IMR-90 (cell line): ENCODE data around the gene HDAC9. TPM values are rescaled to one million over a fixed set of nuclear protein-coding genes. Genes with fewer than 3 reads are reported as not detected.

ENCODE experiments used
- ATAC-seq: fragments of 200-7000 bp; cut with Tn5 transposase; 2 replicates; pipeline ENCODE4 v1.9.1; 2020; ENCODE audit warnings: low read depth, mild to moderate bottlenecking, moderate library complexity
- BruUV-seq: library from RNA; stranded (reverse); fragments of 400-500 nt; replicated peaks from 2 replicates; lab custom pipeline; 2021; lab: Mats Ljungman, UMichigan
- CTCF ChIA-PET: fragments of 300-600 bp; formaldehyde crosslinking; extraction: SDS; loops from one replicate; lab custom pipeline; 2021; ENCODE audit warnings: antibody characterized with exemption; lab: Yijun Ruan, JAX
- POLR2A ChIA-PET: fragments of 300-600 bp; sonication (Branson Sonifier 250); formaldehyde crosslinking; loops from one replicate; lab custom pipeline; 2022; ENCODE audit warnings: antibody characterized with exemption; ENCODE audit not compliant: unreplicated experiment; lab: Charles Lee
- DNase-seq: peaks from one replicate; pipeline ENCODE4 v3.0.0; 2013
- H2AFZ ChIP-seq: replicated peaks from 2 replicates; pipeline ENCODE3; 2013; ENCODE audit warnings: low read length, mild to moderate bottlenecking; ENCODE audit not compliant: poor library complexity
- H2AK5ac ChIP-seq: 2 replicates; pipeline ENCODE4 v1.6.1; 2013; ENCODE audit warnings: low read depth, low read length, inconsistent platforms
- H2AK9ac ChIP-seq: replicated peaks from 2 replicates; pipeline ENCODE3; 2013; ENCODE audit warnings: mild to moderate bottlenecking, low read depth, low read length, moderate library complexity; ENCODE audit not compliant: poor library complexity
- H2BK120ac ChIP-seq: 2 replicates; pipeline ENCODE4 v1.6.1; 2013; ENCODE audit warnings: low read depth, low read length, inconsistent platforms
- H2BK15ac ChIP-seq: 3 replicates; pipeline ENCODE4 v1.6.1; 2013; ENCODE audit warnings: low read depth, low read length, inconsistent platforms
- H2BK20ac ChIP-seq: 2 replicates; pipeline ENCODE4 v1.6.1; 2013; ENCODE audit warnings: low read depth, mild to moderate bottlenecking, inconsistent platforms, low read length, moderate library complexity
- H2BK5ac ChIP-seq: 2 replicates; pipeline ENCODE4 v1.6.1; 2013; ENCODE audit warnings: mild to moderate bottlenecking, low read depth, low read length, inconsistent platforms; ENCODE audit not compliant: poor library complexity, severe bottlenecking
- H3K14ac ChIP-seq: replicated peaks from 2 replicates; pipeline ENCODE4 v1.6.1; 2013; ENCODE audit warnings: low read depth, low read length, inconsistent platforms
- H3K18ac ChIP-seq: 2 replicates; pipeline ENCODE4 v1.6.1; 2013; ENCODE audit warnings: low read depth, low read length, control low read depth
- H3K23ac ChIP-seq: 2 replicates; pipeline ENCODE4 v1.6.1; 2013; ENCODE audit warnings: low read depth, low read length, inconsistent platforms
- H3K27ac ChIP-seq: 2 replicates; pipeline ENCODE4 v1.5.1; 2013; ENCODE audit warnings: mild to moderate bottlenecking, control low read depth, low read length; ENCODE audit not compliant: insufficient read depth
- H3K27me3 ChIP-seq: 2 replicates; pipeline ENCODE4 v1.6.1; 2013; ENCODE audit warnings: low read length; ENCODE audit not compliant: control insufficient read depth, insufficient read depth
- H3K36me3 ChIP-seq: 2 replicates; pipeline ENCODE4 v1.6.1; 2013; ENCODE audit warnings: low read length, mixed read lengths; ENCODE audit not compliant: control insufficient read depth, insufficient read depth
- H3K4ac ChIP-seq: 2 replicates; pipeline ENCODE4 v1.6.1; 2013; ENCODE audit warnings: low read depth, low read length, inconsistent platforms
- H3K4me1 ChIP-seq: 2 replicates; pipeline ENCODE4 v1.6.1; 2013; ENCODE audit warnings: low read length, mixed read lengths; ENCODE audit not compliant: control insufficient read depth, insufficient read depth
- H3K4me2 ChIP-seq: 2 replicates; pipeline ENCODE4 v1.6.1; 2013; ENCODE audit warnings: low read depth, mild to moderate bottlenecking, control low read depth, low read length, moderate library complexity
- H3K4me3 ChIP-seq: 2 replicates; pipeline ENCODE4 v1.5.1; 2013; ENCODE audit warnings: low read depth, mild to moderate bottlenecking, control low read depth, low read length, moderate library complexity; ENCODE audit not compliant: insufficient read depth
- H3K56ac ChIP-seq: 2 replicates; pipeline ENCODE4 v1.6.1; 2013; ENCODE audit warnings: low read length, inconsistent platforms; ENCODE audit not compliant: insufficient read depth; ENCODE audit errors: extremely low read depth
- H3K79me1 ChIP-seq, 2 experiments: 2 replicates each; pipeline ENCODE4 v1.6.1; 2013; ENCODE audit warnings: low read length in 2 of 2, inconsistent platforms in 1 of 2, low read depth in 1 of 2
- H3K9ac ChIP-seq: 2 replicates; pipeline ENCODE4 v1.6.1; 2013; ENCODE audit warnings: low read depth, low read length, control low read depth
- H3K9me1 ChIP-seq: 2 replicates; pipeline ENCODE4 v1.6.1; 2013; ENCODE audit warnings: low read length, inconsistent platforms; ENCODE audit not compliant: insufficient read depth
- H3K9me3 ChIP-seq: 2 replicates; pipeline ENCODE4 v1.6.1; 2013; ENCODE audit warnings: low read length; ENCODE audit not compliant: control insufficient read depth, insufficient read depth
- H4K20me1 ChIP-seq: 2 replicates; pipeline ENCODE4 v1.6.1; 2013; ENCODE audit warnings: low read length, inconsistent platforms; ENCODE audit not compliant: insufficient read depth
- H4K5ac ChIP-seq: 2 replicates; pipeline ENCODE4 v1.6.1; 2013; ENCODE audit warnings: mild to moderate bottlenecking, low read depth, low read length, control low read depth
- H4K8ac ChIP-seq, 2 experiments: 2 replicates each; pipeline ENCODE4 v1.6.1; 2013; ENCODE audit warnings: low read depth in 2 of 2, low read length in 2 of 2, control low read depth in 1 of 2, inconsistent platforms in 1 of 2
- H4K91ac ChIP-seq: 2 replicates; pipeline ENCODE4 v1.6.1; 2013; ENCODE audit warnings: low read depth, low read length, inconsistent platforms; ENCODE audit not compliant: insufficient read depth
- CHD1 ChIP-seq: IDR thresholded peaks from 2 replicates; pipeline ENCODE4 v1.6.1; 2012; ENCODE audit warnings: low read depth, low read length, improper control_type of control experiment
- ELK1 ChIP-seq: fragments of 150-350 bp; IDR thresholded peaks from 2 replicates; pipeline ENCODE4 v1.6.1; 2016; ENCODE audit warnings: low read depth, mild to moderate bottlenecking, low read length, moderate library complexity, borderline replicate concordance
- FOS ChIP-seq: fragments of 150-350 bp; IDR thresholded peaks from 2 replicates; pipeline ENCODE4 v1.6.1; 2016; ENCODE audit warnings: low read depth, low read length
- MAZ ChIP-seq: IDR thresholded peaks from 2 replicates; pipeline ENCODE4 v1.6.1; 2012; ENCODE audit warnings: low read depth, mild to moderate bottlenecking, low read length, improper control_type of control experiment, moderate library complexity, borderline replicate concordance
- POLR2A ChIP-seq: IDR thresholded peaks from 2 replicates; pipeline ENCODE4 v1.6.1; 2012; ENCODE audit warnings: mild to moderate bottlenecking, low read depth, low read length
- SMC3 ChIP-seq: fragments of 150-350 bp; IDR thresholded peaks from 2 replicates; pipeline ENCODE4 v1.6.1; 2016; ENCODE audit warnings: low read depth, mild to moderate bottlenecking, antibody characterized with exemption, low read length, moderate library complexity
- WGBS, 2 experiments: methylation state at CpG; one replicate each; pipeline versions ENCODE4 v1.1.5 to v1.1.7; 2013; ENCODE audit warnings: missing lambda C conversion rate in 2 of 2; ENCODE audit not compliant: insufficient read length in 1 of 2; ENCODE audit errors: extremely low coverage in 2 of 2; 5-methylcytosine and 5-hydroxymethylcytosine counted together
- dilution Hi-C: fragments of 300-500 bp; cut with HindIII; formaldehyde crosslinking; loops from one replicate; pipeline ENCODE4 v1.14.3; 2018; ENCODE audit warnings: low sequenced_read_pairs; ENCODE audit not compliant: unreplicated experiment
- in situ Hi-C: fragments of 300-500 bp; cut with MboI; formaldehyde crosslinking; loops from 3 replicates; pipeline ENCODE4 v1.14.3; 2019; ENCODE audit warnings: low sequenced_read_pairs, inconsistent platforms, mixed read lengths
- intact Hi-C: fragments of 100-400 bp; cut with micrococcal nuclease; formaldehyde crosslinking; loops from 2 replicates; pipeline ENCODE4 v1.10.0; 2022
- polyA plus RNA-seq, 3 experiments: library from polyadenylated mRNA; depleted of rRNA; stranded (reverse); fragments of >200 nt; gene quantifications; 2 replicates each; pipeline ENCODE4 v1.2.3, GENCODE V29; 2012; ENCODE audit warnings: low replicate concordance in 1 of 3
- total RNA-seq: library from RNA; depleted of rRNA; stranded (reverse); fragments of >200 nt; gene quantifications from 2 replicates; pipeline ENCODE4 v1.2.3, GENCODE V29; 2012

The HDAC9 gene
- total and polyA plus RNA-seq, 2 of the 4 experiments (the other 2 are of a cell fraction) = 4.3 to 24.7 TPM

GRCh38 chr7:19024261-19024660, 528.7 kb downstream of the HDAC9 start:
- Histone ChIP-seq H4K8ac (peak overlapping the region in 1 of 2 experiments; percentile 46; a peak in 2 of 4 replicates), H3K27me3 (no peaks in the 10 kb centered on the region), H3K4ac (peak overlapping the region; percentile 27; the same call in 1 of the 2 replicates), H2AFZ (no peak overlapping the region), H3K18ac (peak overlapping the region; percentile 56; the same call in 1 of the 2 replicates), H2AK5ac (no peak overlapping the region), H3K4me3 (no peak overlapping the region), H3K36me3 (no peaks in the 10 kb centered on the region), H3K9me1 (no peaks in the 10 kb centered on the region), H3K4me1 (peaks cover 5% of the 10 kb centered on the region; the same call in 1 of the 2 replicates), H3K56ac (no peak overlapping the region), H3K79me1 (no peaks in the 10 kb centered on the region), H4K5ac (peak overlapping the region; percentile 19; the same call in 1 of the 2 replicates), H4K91ac (no peak overlapping the region), H2BK120ac (peak overlapping the region; percentile 48; the same call in 1 of the 2 replicates), H2BK5ac (peak overlapping the region; percentile 61), H3K9ac (no peak overlapping the region), H4K20me1 (no peaks in the 10 kb centered on the region), H2AK9ac (no peak overlapping the region), H2BK15ac (0 out of 3 replicates have a peak overlapping the region, but pooled peaks have one; percentile 55), H3K14ac (no peak overlapping the region), H3K9me3 (no peaks in the 10 kb centered on the region), H2BK20ac (0 out of 2 replicates have a peak overlapping the region, but pooled peaks have one; percentile 3), H3K23ac (no peak overlapping the region), H3K27ac (no peak overlapping the region), H3K4me2 (peak overlapping the region; percentile 38; the same call in 1 of the 2 replicates)
- ChIA-PET CTCF (interaction anchor here (0.6 to 1.6 kb wide), 2 partner anchors 11 to 1400 kb away, joined by 3 to 9 read pairs; no protein-coding TSS in a partner anchor), POLR2A (no interaction called here)
- dilution Hi-C loops (no loop called here), in situ Hi-C loops (no loop called here), intact Hi-C loops (no loop called here)
- peak; percentile 85 for DNase-seq
- no TSS peak for BruUV-seq
- TF ChIP-seq MAZ (no peak), SMC3 (no peak), POLR2A (no peak), FOS (peak; percentile 26; the same call in 1 of the 2 replicates), ELK1 (no peak), CHD1 (no peak)
- WGBS, 2 experiments = no CpG with 5 or more reads among the region's 4 CpGs
- ATAC-seq = peak; percentile 94
